NCI-H2171 treated with DMSO at 0.1 percent for 48 hours (cell line): ENCODE results near the gene CARHSP1.
"Not testable (repeated sequence)": the region's sequence is repeated elsewhere in the genome, so short reads cannot be mapped to it uniquely, and the experiment has no call there.

Source experiments
- DNase-seq: peaks from one replicate; lab custom pipeline; 2025; lab: John Stamatoyannopoulos, UW

CARHSP1 gene

DNA sequence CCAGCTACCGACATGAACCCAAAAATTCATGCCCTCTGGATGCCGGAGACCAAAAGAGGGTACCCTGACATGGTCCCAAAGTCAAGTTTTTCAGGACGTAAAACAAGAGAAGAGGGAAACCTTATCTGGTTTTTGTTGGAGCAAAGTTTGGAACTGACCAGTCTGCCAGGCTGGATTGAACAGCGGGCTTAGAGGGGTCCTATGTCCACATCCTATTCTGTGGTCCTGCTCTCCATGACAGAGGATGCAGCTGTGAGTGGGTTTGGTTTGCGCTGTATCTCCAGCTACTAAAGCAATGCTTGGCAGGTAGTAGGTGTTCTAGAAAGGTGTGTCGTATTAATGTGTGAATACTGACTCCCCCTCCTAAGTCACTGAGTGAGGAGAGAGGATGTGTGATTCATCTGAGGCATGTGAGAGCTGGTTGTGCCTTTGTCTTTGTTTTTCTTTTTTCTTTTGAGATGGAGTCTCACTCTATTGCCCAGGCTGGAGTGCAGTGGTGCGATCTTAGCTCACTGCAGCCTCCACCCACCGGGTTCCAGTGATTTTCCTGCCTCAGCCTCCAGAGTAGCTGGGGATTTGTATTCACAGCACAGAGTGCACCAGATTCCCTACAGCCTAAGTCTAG, 40.2 kb downstream of the CARHSP1 start:
- no peak for DNase-seq

DNA sequence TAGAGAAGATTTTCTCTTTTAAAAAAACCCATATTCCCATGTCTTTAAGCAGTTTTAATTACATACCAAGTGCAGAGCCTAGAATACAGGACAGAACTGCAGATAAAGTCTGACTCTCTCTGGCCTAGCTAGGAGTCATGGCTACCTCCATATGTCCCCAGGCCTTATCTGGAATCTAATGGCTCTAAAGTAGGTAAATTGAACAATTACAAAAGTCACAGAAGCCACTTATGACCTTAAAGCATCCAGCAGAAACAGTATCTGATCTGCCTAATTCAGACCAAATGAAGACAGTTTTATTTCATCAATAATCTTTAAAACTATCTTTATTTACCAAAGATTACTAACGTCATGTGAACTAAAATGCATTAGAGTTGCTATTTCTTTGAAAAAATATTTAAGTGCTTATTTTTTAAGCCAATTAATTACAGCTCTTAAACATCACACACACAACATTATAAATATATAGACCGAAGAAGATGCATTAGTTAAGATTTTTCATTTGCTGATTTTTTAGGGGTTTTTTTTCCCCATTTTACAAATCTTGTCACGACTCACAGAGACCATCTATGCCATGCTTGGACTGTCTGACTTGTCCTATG, 42.4 kb downstream of the CARHSP1 start:
- no peak for DNase-seq

GRCh38 chr16:8822403-8822802, 46.4 kb downstream of the CARHSP1 start:
- DNase-seq: no peak

DNA sequence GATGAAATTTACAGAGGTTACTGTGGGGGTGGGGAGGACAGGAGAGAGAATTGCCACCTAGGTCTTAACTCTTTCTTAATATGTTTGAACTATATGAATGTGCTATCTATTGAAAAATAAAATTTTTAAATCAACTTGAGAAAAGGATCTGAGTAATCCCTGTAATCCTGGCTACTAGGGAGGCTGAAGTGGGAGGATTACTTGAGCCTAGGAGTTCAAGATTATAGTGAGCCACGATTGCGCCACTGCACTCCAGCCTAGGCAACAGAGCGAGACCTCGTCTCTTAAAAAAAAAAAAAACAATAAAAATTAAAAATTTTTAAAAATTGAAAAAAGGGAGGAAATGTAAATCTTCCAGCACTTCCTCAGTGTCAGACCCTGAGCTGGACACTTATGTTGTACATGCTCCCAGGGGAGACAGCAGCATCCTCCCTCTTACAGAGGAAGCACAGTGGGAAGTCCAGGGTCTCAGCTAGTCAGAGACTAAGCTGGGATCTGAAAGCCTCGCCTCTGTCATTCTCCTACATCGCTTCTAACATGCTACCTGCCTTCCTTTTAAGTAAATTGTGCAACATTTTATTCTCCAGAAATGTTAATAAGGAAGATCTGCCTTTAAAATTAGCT, 49.3 kb downstream of the CARHSP1 start:
- DNase-seq: no peak

- no peak for DNase-seq
These were observed 50.1 kb downstream of the CARHSP1 start for GRCh38 chr16:8818504-8819270.

DNA sequence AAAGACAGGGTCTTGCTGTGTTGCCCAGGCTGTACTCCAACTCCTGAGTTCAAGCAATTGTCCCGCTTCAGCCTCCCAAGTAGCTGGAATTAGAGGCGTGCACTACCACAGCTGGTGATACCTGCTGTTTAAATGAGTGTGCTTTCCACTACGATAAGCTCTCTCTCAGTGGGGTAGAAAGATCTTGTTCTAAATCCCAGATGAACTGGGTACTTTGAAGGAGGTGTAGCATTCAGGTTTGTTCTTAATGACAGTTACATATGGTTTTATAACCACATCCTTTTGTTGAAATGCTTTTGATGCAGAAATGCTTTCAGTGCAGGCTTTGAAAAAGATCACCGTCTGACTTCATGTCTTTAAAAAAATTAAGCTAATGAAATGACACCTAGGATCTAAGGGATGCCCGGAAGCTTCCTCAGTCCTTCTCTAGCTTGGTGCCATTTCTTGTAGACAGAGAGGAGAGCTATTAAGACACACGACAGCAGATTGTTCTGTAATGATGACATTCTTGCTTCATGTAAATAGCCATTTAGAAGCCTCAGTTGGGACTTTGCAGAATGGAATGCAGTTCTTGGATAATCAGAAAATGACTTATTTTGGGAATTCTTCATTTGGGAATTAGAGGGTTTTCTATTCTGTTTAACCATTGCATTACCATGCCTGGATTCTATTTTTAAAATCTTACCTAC, 51.7 kb downstream of the CARHSP1 start:
- no peak for DNase-seq

DNA sequence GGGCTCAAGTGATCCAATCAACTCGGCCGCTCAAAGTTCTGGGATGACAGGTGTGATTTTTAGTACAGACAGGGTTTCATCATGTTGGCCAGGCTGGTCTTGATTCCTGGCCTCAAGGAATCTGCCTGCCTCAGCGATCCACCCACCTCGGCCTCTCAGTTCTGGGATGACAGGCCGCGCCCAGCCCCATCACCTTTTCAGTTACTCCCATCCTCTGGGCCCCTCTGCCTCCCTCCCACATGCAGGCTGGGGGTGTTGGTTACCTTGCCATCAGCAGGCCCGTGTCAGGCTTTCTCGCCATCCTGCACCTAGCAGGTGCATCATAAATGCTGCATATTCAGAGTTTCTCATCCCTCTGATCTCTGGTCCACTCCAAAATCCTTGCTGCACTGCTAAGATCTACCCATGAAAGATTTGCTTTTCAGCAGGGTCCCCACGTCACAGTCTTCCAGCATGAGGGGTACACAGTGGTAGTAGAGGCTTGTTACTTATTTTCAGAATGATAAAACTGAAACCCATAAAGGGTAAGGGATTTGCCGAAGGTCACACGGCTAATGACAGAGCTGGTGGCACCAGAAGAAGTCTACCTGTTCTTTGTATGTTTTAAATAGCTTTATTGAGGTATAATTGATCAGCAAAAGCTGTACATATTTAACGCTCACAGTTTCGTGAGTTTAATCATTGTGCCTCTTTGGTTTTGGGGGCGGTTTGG, 54.6 kb downstream of the CARHSP1 start:
- DNase-seq: no peak

GRCh38 chr16:8812162-8812843, 56.5 kb downstream of the CARHSP1 start:
- DNase-seq: no peak

DNA sequence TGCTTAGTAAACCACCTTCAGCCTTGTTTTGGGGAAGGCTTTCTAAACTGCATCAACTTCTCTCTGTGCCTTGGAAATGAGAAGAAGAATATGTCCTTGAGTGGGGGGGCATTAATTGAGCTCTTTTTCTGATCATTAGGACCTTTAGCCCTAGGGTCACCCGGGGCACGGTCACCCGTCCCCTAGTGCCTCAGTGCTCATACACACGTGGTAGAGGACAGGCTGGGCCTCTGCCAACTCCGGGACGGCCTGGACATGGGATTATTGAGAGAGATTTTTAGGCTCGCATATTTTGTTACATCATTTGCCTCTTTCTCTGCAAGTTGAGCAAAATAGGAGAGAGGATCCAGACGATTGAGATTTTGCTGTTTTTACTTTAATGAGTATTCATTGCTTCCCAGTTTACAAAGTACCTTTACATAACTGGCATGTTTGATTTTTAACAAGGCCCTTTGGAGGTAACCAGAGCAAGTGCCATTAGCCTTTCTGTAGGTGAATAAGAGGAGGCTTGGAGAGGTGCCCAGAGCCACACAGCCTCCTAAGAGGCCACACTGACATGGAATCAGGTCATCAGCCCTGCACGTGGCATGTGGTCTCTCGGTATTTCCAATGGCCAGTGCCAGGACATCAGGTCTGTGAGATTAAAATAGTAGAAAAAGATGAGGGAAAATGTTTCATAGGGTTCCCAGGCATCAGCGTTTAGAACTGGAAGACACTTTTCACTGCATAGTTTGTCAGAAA, 60.0 kb downstream of the CARHSP1 start:
- DNase-seq: no peak

- DNase-seq: no peak
These were observed 60.8 kb downstream of the CARHSP1 start for GRCh38 chr16:8808009-8808408.

DNA sequence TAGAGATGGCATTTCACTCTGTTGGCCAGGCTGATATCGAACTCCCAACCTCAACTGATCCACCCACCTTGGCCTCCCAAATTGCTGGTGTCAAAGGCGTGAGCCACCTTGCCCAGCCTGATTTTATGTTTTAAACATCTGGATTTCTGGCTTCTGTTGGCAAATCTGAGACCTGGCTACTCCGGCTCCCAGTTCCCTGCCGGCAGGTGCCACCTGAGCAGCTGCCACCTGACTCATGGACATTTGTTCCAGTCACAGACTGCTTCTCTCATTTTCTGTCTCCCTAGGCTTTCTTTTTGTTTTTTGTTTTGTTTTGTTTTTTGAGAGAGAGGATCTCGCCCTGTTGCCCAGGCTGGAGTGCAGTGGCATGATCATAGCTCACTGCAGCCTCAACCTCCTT, 61.6 kb downstream of the CARHSP1 start:
- DNase-seq: no peak

- DNase-seq: no peak
These were observed 62.4 kb downstream of the CARHSP1 start for GRCh38 chr16:8806272-8806983.

DNA sequence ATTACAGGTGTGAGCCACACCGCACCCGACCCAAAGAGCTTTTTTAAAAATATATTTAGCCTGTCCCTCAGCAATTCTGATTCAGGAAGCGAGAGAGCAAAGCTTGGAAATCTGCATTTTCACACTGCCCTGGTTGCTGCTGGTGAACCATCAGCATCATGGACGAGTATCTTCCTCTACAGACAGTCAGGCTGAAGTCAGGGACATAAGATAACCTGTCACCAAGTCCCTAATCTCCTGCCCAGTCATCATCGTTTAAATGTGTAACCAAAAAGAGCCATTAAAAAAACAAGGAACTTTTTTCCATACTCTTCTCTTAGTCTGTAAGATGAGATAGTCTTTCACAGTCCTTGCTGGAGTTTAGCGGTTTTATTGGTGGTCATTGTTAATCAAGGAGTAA, 64.5 kb downstream of the CARHSP1 start:
- DNase-seq: no peak

DNA sequence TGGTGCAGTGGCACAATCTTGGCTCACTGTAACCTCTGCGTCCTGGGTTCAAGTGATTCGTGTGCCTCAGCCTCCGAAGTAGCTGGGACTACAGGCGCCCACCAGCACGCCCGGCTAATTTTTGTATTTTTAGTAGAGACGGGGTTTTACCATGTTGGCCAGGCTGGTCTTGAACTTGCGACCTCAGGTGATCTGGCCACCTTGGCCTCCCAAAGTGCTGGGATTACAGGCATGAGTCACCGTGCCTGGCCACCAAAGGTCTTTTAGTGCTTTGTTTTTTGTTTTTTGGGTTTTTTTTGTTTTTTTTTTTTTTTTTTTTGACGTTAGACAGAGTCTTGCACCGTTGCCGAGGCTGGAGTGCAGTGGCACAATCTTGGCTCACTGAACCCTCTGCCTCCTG, 65.1 kb downstream of the CARHSP1 start:
- not testable (repeated sequence) for DNase-seq
